IPS DF 6.9 (cell line): Measurements from ENCODE around the gene PIP5K1C.
"Not testable (repeated sequence)": the region's sequence is repeated elsewhere in the genome, so short reads cannot be mapped to it uniquely, and the experiment has no call there.

ENCODE experiments used
- DNase-seq: peaks from one replicate; pipeline ENCODE4 v3.0.0-alpha.2; 2013; ENCODE audit warnings: low read depth, low spot score
- H3K27ac ChIP-seq: one replicate; pipeline ENCODE4 v1.5.1; 2013; ENCODE audit warnings: low read length, control low read depth
- H3K27me3 ChIP-seq: 2 replicates; pipeline ENCODE4 v1.6.1; 2013; ENCODE audit warnings: mild to moderate bottlenecking, low read length; ENCODE audit not compliant: control insufficient read depth, insufficient read depth
- H3K36me3 ChIP-seq: 2 replicates; pipeline ENCODE4 v1.6.1; 2013; ENCODE audit warnings: low read length; ENCODE audit not compliant: control insufficient read depth, insufficient read depth
- H3K4me1 ChIP-seq: 2 replicates; pipeline ENCODE4 v1.6.1; 2013; ENCODE audit warnings: low read length; ENCODE audit not compliant: control insufficient read depth, insufficient read depth
- H3K4me3 ChIP-seq: 2 replicates; pipeline ENCODE4 v1.5.1; 2013; ENCODE audit warnings: mild to moderate bottlenecking, low read length
- H3K9me3 ChIP-seq: 2 replicates; pipeline ENCODE4 v1.6.1; 2013; ENCODE audit warnings: low read length, inconsistent platforms; ENCODE audit not compliant: control insufficient read depth, insufficient read depth
- WGBS: extraction: QIAGEN DNeasy Blood & Tissue Kit; methylation state at CpG from one replicate; pipeline ENCODE4 v1.1.7; 2013; ENCODE audit warnings: mixed read lengths, missing lambda C conversion rate; ENCODE audit not compliant: insufficient read length, insufficient coverage; 5-methylcytosine and 5-hydroxymethylcytosine counted together

Gene PIP5K1C

GRCh38 chr19:3581792-3582191 is 118.5 kb downstream of the PIP5K1C start:
- not testable (repeated sequence) for H3K27me3 ChIP-seq, H3K9me3 ChIP-seq, DNase-seq, H3K4me1 ChIP-seq, H3K36me3 ChIP-seq, H3K27ac ChIP-seq, H3K4me3 ChIP-seq
- WGBS = no CpG with 5 or more reads among the region's 4 CpGs
